Measurements from ENCODE around the gene KIR2DL3.
"Not testable (repeated sequence)": the region's sequence is repeated elsewhere in the genome, so short reads cannot be mapped to it uniquely, and the experiment has no call there.

DNA sequence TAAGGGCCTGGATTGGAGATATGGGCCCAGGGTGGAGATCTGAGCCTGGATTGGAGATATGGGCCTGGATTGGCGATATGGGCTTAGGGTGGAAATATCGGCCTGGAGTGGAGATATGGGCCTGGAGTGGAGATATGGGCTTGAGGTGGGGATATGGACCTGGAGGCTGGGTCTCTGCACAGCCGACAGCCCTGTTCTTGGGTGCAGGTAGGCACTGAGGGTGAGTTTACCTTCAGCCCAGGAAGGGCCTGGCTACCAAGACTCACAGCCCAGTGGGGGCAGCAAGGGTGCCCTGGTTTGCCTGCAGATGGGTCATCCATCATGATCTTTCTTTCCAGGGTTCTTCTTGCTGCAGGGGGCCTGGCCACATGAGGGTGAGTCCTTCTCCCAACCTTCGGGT lies 32.2 kb downstream of the KIR2DL3 start:
- TF ChIP-seq POLR2AphosphoS5 (IDR thresholded peaks at IDR 0.05; ENCODE audit: low read depth); EZH2 (IDR thresholded peaks at IDR 0.05; ENCODE audit: low read depth, unreplicated experiment): not testable (repeated sequence)
- TF ChIP-seq, protein P1, sequence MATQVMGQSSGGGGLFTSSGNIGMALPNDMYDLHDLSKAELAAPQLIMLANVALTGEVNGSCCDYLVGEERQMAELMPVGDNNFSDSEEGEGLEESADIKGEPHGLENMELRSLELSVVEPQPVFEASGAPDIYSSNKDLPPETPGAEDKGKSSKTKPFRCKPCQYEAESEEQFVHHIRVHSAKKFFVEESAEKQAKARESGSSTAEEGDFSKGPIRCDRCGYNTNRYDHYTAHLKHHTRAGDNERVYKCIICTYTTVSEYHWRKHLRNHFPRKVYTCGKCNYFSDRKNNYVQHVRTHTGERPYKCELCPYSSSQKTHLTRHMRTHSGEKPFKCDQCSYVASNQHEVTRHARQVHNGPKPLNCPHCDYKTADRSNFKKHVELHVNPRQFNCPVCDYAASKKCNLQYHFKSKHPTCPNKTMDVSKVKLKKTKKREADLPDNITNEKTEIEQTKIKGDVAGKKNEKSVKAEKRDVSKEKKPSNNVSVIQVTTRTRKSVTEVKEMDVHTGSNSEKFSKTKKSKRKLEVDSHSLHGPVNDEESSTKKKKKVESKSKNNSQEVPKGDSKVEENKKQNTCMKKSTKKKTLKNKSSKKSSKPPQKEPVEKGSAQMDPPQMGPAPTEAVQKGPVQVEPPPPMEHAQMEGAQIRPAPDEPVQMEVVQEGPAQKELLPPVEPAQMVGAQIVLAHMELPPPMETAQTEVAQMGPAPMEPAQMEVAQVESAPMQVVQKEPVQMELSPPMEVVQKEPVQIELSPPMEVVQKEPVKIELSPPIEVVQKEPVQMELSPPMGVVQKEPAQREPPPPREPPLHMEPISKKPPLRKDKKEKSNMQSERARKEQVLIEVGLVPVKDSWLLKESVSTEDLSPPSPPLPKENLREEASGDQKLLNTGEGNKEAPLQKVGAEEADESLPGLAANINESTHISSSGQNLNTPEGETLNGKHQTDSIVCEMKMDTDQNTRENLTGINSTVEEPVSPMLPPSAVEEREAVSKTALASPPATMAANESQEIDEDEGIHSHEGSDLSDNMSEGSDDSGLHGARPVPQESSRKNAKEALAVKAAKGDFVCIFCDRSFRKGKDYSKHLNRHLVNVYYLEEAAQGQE (IDR thresholded peaks at IDR 0.05; ENCODE audit: unreplicated experiment), result not testable (repeated sequence)
- TF ChIP-seq, protein P2, sequence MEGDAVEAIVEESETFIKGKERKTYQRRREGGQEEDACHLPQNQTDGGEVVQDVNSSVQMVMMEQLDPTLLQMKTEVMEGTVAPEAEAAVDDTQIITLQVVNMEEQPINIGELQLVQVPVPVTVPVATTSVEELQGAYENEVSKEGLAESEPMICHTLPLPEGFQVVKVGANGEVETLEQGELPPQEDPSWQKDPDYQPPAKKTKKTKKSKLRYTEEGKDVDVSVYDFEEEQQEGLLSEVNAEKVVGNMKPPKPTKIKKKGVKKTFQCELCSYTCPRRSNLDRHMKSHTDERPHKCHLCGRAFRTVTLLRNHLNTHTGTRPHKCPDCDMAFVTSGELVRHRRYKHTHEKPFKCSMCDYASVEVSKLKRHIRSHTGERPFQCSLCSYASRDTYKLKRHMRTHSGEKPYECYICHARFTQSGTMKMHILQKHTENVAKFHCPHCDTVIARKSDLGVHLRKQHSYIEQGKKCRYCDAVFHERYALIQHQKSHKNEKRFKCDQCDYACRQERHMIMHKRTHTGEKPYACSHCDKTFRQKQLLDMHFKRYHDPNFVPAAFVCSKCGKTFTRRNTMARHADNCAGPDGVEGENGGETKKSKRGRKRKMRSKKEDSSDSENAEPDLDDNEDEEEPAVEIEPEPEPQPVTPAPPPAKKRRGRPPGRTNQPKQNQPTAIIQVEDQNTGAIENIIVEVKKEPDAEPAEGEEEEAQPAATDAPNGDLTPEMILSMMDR (conservative IDR thresholded peaks at IDR 0.05; ENCODE audit: low read depth in 2 of 2), result not testable (repeated sequence)
- TF ChIP-seq, protein P3, sequence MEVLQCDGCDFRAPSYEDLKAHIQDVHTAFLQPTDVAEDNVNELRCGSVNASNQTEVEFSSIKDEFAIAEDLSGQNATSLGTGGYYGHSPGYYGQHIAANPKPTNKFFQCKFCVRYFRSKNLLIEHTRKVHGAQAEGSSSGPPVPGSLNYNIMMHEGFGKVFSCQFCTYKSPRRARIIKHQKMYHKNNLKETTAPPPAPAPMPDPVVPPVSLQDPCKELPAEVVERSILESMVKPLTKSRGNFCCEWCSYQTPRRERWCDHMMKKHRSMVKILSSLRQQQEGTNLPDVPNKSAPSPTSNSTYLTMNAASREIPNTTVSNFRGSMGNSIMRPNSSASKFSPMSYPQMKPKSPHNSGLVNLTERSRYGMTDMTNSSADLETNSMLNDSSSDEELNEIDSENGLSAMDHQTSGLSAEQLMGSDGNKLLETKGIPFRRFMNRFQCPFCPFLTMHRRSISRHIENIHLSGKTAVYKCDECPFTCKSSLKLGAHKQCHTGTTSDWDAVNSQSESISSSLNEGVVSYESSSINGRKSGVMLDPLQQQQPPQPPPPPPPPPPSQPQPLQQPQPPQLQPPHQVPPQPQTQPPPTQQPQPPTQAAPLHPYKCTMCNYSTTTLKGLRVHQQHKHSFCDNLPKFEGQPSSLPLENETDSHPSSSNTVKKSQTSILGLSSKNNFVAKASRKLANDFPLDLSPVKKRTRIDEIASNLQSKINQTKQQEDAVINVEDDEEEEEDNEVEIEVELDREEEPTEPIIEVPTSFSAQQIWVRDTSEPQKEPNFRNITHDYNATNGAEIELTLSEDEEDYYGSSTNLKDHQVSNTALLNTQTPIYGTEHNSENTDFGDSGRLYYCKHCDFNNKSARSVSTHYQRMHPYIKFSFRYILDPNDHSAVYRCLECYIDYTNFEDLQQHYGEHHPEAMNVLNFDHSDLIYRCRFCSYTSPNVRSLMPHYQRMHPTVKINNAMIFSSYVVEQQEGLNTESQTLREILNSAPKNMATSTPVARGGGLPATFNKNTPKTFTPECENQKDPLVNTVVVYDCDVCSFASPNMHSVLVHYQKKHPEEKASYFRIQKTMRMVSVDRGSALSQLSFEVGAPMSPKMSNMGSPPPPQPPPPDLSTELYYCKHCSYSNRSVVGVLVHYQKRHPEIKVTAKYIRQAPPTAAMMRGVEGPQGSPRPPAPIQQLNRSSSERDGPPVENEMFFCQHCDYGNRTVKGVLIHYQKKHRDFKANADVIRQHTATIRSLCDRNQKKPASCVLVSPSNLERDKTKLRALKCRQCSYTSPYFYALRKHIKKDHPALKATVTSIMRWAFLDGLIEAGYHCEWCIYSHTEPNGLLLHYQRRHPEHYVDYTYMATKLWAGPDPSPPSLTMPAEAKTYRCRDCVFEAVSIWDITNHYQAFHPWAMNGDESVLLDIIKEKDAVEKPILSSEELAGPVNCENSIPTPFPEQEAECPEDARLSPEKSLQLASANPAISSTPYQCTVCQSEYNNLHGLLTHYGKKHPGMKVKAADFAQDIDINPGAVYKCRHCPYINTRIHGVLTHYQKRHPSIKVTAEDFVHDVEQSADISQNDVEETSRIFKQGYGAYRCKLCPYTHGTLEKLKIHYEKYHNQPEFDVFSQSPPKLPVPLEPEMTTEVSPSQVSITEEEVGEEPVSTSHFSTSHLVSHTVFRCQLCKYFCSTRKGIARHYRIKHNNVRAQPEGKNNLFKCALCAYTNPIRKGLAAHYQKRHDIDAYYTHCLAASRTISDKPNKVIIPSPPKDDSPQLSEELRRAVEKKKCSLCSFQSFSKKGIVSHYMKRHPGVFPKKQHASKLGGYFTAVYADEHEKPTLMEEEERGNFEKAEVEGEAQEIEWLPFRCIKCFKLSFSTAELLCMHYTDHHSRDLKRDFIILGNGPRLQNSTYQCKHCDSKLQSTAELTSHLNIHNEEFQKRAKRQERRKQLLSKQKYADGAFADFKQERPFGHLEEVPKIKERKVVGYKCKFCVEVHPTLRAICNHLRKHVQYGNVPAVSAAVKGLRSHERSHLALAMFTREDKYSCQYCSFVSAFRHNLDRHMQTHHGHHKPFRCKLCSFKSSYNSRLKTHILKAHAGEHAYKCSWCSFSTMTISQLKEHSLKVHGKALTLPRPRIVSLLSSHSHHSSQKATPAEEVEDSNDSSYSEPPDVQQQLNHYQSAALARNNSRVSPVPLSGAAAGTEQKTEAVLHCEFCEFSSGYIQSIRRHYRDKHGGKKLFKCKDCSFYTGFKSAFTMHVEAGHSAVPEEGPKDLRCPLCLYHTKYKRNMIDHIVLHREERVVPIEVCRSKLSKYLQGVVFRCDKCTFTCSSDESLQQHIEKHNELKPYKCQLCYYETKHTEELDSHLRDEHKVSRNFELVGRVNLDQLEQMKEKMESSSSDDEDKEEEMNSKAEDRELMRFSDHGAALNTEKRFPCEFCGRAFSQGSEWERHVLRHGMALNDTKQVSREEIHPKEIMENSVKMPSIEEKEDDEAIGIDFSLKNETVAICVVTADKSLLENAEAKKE (CRISPR knock-in tag; IDR thresholded peaks at IDR 0.05), result not testable (repeated sequence)
- TF ChIP-seq, protein P4, sequence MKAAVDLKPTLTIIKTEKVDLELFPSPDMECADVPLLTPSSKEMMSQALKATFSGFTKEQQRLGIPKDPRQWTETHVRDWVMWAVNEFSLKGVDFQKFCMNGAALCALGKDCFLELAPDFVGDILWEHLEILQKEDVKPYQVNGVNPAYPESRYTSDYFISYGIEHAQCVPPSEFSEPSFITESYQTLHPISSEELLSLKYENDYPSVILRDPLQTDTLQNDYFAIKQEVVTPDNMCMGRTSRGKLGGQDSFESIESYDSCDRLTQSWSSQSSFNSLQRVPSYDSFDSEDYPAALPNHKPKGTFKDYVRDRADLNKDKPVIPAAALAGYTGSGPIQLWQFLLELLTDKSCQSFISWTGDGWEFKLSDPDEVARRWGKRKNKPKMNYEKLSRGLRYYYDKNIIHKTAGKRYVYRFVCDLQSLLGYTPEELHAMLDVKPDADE (IDR thresholded peaks at IDR 0.05), result not testable (repeated sequence)

Measured in GM23338 (cell line).